Heart left ventricle (tissue), 16 donors: ENCODE measurements around the gene PAMR1. TPM values are rescaled to one million over a fixed set of nuclear protein-coding genes. Genes with fewer than 3 reads are reported as not detected.
A peak's percentile ranks its signal among the peaks of the same experiment; 100 is the strongest.

Experiments used
- ATAC-seq, 4 donors: fragments of 200-7000 bp; cut with Tn5 transposase; one replicate each; pipeline ENCODE4 v1.9.1; 2020 to 2022; ENCODE audit warnings: moderate library complexity in 4 of 4, mild to moderate bottlenecking in 3 of 4, moderate number of reproducible peaks in 1 of 4
- DNase-seq, 5 donors: peaks; one replicate each; pipeline ENCODE4 v3.0.0-alpha.2; 2020
- H3K27ac ChIP-seq, 12 donors: fragments of 200-600 bp; sonication (generic) in 4 of 12; one replicate each; pipeline versions ENCODE4 v1.5.0 to v1.8.0; 2016 to 2022; ENCODE audit warnings: mild to moderate bottlenecking in 2 of 12
- H3K27me3 ChIP-seq, 9 donors: fragments of 200-600 bp; sonication (generic) in 2 of 9; one replicate each; pipeline versions ENCODE4 v1.5.1 to v1.8.0; 2016 to 2022; ENCODE audit warnings: mild to moderate bottlenecking in 3 of 9
- H3K36me3 ChIP-seq, 9 donors: fragments of 200-600 bp; sonication (generic) in 2 of 9; one replicate each; pipeline versions ENCODE4 v1.5.0 to v1.8.0; 2018 to 2022; ENCODE audit warnings: mild to moderate bottlenecking in 2 of 9
- H3K4me1 ChIP-seq, 12 donors: fragments of 200-600 bp; sonication (generic) in 4 of 12; one replicate each; pipeline versions ENCODE4 v1.5.0 to v1.8.0; 2016 to 2022; ENCODE audit warnings: mild to moderate bottlenecking in 3 of 12
- H3K4me3 ChIP-seq, 12 donors: fragments of 200-600 bp; sonication (generic) in 4 of 12; one replicate each; pipeline versions ENCODE4 v1.5.0 to v1.8.0; 2017 to 2022; ENCODE audit warnings: mild to moderate bottlenecking in 9 of 12, moderate library complexity in 4 of 12
- H3K9me3 ChIP-seq, 12 donors: fragments of 200-600 bp; sonication (generic) in 4 of 12; one replicate each; pipeline versions ENCODE4 v1.5.0 to v1.8.0; 2016 to 2022; ENCODE audit warnings: mild to moderate bottlenecking in 1 of 12
- CTCF ChIP-seq, 12 donors: fragments of 200-600 bp; sonication (generic) in 4 of 12; IDR thresholded peaks; one replicate each; pipeline versions ENCODE4 v1.5.0 to v1.8.0; 2018 to 2022; ENCODE audit warnings: antibody characterized with exemption in 12 of 12, mild to moderate bottlenecking in 5 of 12
- POLR2A ChIP-seq, 2 donors: fragments of 450-650 bp; IDR thresholded peaks; one replicate each; pipeline ENCODE4 v1.6.1; 2017; ENCODE audit warnings: antibody characterized with exemption in 2 of 2, mild to moderate bottlenecking in 2 of 2, moderate library complexity in 2 of 2
- WGBS, 4 donors: extraction: QIAGEN DNeasy Blood & Tissue Kit in 2 of 4; methylation state at CpG; one replicate each; pipeline versions ENCODE4 v1.1.5 to v1.1.7; 2013 to 2018; 5-methylcytosine and 5-hydroxymethylcytosine counted together
- intact Hi-C, 10 donors: fragments of 100-400 bp; cut with DNase I; formaldehyde crosslinking; loops; one replicate each; pipeline versions ENCODE4 v1.11.1 to v1.14.2; 2022
- long read RNA-seq, 3 donors: library from polyadenylated mRNA; unstranded; transcript quantifications; one replicate each; pipeline ENCODE4 v2.0.0, GENCODE V29; 2020 to 2021
- polyA plus RNA-seq, 2 donors: library from polyadenylated mRNA; stranded (reverse); fragments of 200-250 nt; gene quantifications; one replicate each; pipeline ENCODE4 v1.2.3, GENCODE V29; 2013
- total RNA-seq, 9 donors: library from RNA; depleted of rRNA in 2 of 9; stranded (reverse); fragments of >200 nt in 2 of 9; fragmentation: NEBNext Ultra II Directional in 3 of 9; extraction: Animal tissue kit (Norgen Biotek cat#: 25700) in 3 of 9; gene quantifications; one replicate each; pipeline versions ENCODE4 v1.1.0 to v1.2.4, GENCODE V29; 2016 to 2023
- donor health status: ischemic (EF 13 %, LVEDD 7.1; RV severe dilation, severe dysfunction).
- donor health status: healthy with polysubstance abuse.
- donor health status: DM: no; HTN: yes; CAD: no.
- donor health status: DM: no; HTN: no; CAD: no.
- donor health status: ischemic (EF 25% LVEDD 6.9; RV normal size, moderate dysfunction).
- donor health status: ischemic (EF 25% LVEDD 5.7; RV mildly dilated, moderate dysfunction).
- donor health status: healthy.
- donor health status: DM: yes; HTN: yes; CAD: no.
- donor health status: ischemic (EF 35%, LVEDD 5.7; RV mildly dilated, moderate dysfunction).
- donor health status: nonischemic (EF 11% LVEDD 7.7; RV severe dilation, severe dysfunction).
- donor health status: DM: yes; HTN: yes; CAD: no.
- donor health status: PGD.
- donor health status: ischemic (EF 29% LVEDD 5.4; RV normal size, mild dysfunction).
- donor health status: nonischemic (EF 23%, LVEDD 6.1; RV moderate dilation, normal function).

Gene PAMR1
- total RNA-seq: 10 to 100 TPM in 2 of 9 donors, 1 to 10 TPM in 7; 4.1 to 18.3 (median 7.2) TPM
- polyA plus RNA-seq: 1 to 10 TPM; 3.5 to 4.3 TPM
- long read RNA-seq, donor 1, transcript PAMR1-207 (11 exons, 3,142 nt): major isoform, 10 of 15 reads
- long read RNA-seq, donor 1, partial matches to known transcripts: 2 of 15 reads
- long read RNA-seq, donor 1, other reads (novel, unspliced or antisense): 1 of 15 reads
- long read RNA-seq, donor 2, transcript PAMR1-207 (11 exons, 3,142 nt): major isoform, 24 of 44 reads
- long read RNA-seq, donor 2, transcript PAMR1-209 (12 exons, 2,785 nt): minor isoform, 14 of 44 reads
- long read RNA-seq, donor 2, partial matches to known transcripts: 3 of 44 reads
- long read RNA-seq, donor 2, other reads (novel, unspliced or antisense): 3 of 44 reads
- long read RNA-seq, donor 3, transcript PAMR1-207 (11 exons, 3,142 nt): major isoform, 5 of 11 reads
- long read RNA-seq, donor 3, partial matches to known transcripts: 2 of 11 reads
- long read RNA-seq, donor 3, other reads (novel, unspliced or antisense): 1 of 11 reads

GRCh38 chr11:35525501-35526175 is at the start of gene PAMR1:
PAMR1 (minus strand) TSS chr11:35525616; CDS start chr11:35525585, 31 bp downstream.
- intact Hi-C loops: no loop called here
- H3K4me1 ChIP-seq: peaks cover 0 to 26% (median 0%) of the 10 kb centered on the region in 12 donors
- 2 to 6% (median 3%) methylated on average over 13 to 34 of the region's 34 CpGs for WGBS, 4 donors
- DNase-seq: peak; percentile 59 to 78 (median 63)
- H3K36me3 ChIP-seq: no peaks in the 10 kb centered on the region
- H3K27me3 ChIP-seq: peaks cover 4 to 58% (median 17%) of the 10 kb centered on the region in 9 donors
- no peaks in the 10 kb centered on the region for H3K9me3 ChIP-seq
- peak within 1 kb of the TSS in 11 of 12 donors; percentile 3 to 61 (median 52) for H3K4me3 ChIP-seq
- peak within 1 kb of the TSS in 9 of 12 donors; percentile 20 to 73 (median 53) for H3K27ac ChIP-seq
- TF ChIP-seq POLR2A (IDR thresholded peaks at IDR 0.05): no peak
- no peak for TF ChIP-seq CTCF (IDR thresholded peaks at IDR 0.05)
- ATAC-seq: peak; percentile 71 to 91 (median 86)

- H3K9me3 ChIP-seq: peaks cover 0 to 23% (median 0%) of the 10 kb centered on the region in 12 donors
- DNase-seq (no peak), ATAC-seq (no peak)
- H3K27ac ChIP-seq: no peak overlapping the region
- peaks cover 0 to 5% (median 0%) of the 10 kb centered on the region in 9 donors for H3K27me3 ChIP-seq
- no peaks in the 10 kb centered on the region for H3K36me3 ChIP-seq
- no peak overlapping the region for H3K4me3 ChIP-seq
- intact Hi-C loops: no loop called here
- TF ChIP-seq POLR2A (IDR thresholded peaks at IDR 0.05) (no peak), CTCF (IDR thresholded peaks at IDR 0.05) (no peak)
- WGBS, 4 donors: 61 to 70% (median 67%) methylated on average over 3 of the region's 3 CpGs
- no peaks in the 10 kb centered on the region for H3K4me1 ChIP-seq
These were observed 46.3 kb upstream of the PAMR1 start for GRCh38 chr11:35571696-35572095.

GRCh38 chr11:35567737-35568465 is 42.5 kb upstream of the PAMR1 start:
- no peak overlapping the region for H3K27ac ChIP-seq
- no peak overlapping the region for H3K4me3 ChIP-seq
- no peaks in the 10 kb centered on the region for H3K36me3 ChIP-seq
- peaks cover 0 to 23% (median 0%) of the 10 kb centered on the region in 12 donors for H3K9me3 ChIP-seq
- DNase-seq (no peak), ATAC-seq (no peak)
- intact Hi-C loops: no loop called here
- TF ChIP-seq POLR2A (IDR thresholded peaks at IDR 0.05) (no peak), CTCF (IDR thresholded peaks at IDR 0.05) (no peak)
- peaks cover 0 to 23% (median 0%) of the 10 kb centered on the region in 12 donors for H3K4me1 ChIP-seq
- 17 to 57% (median 40%) methylated on average over 1 of the region's 1 CpG for WGBS, 4 donors
- H3K27me3 ChIP-seq: no peaks in the 10 kb centered on the region
